Measurements from ENCODE around the gene PDCD1LG2.
"Not testable (repeated sequence)": the region's sequence is repeated elsewhere in the genome, so short reads cannot be mapped to it uniquely, and the experiment has no call there.

PDCD1LG2 gene

DNA sequence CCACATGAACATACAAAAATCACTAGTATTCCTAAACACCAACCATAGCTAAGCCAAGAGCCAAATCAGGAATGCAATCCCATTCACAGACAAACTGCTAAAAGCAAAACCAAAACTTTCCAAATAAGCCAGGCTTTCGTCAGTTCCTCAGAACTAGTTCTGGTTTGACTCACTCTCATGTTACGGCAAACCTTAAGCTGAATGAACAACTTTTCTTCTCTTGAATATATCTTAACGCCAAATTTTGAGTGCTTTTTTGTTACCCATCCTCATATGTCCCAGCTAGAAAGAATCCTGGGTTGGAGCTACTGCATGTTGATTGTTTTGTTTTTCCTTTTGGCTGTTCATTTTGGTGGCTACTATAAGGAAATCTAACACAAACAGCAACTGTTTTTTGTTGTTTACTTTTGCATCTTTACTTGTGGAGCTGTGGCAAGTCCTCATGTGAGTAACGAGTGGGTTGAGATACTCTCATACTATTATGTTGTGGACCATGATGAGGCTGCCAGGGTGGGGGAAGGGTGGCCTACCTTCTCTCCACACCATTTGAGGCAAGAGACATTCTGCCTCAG is at the start of gene PDCD1LG2:
Gene PDCD1LG2, plus strand, starts transcription at position 172 of the 572 bp plus-strand sequence. CDS start 12,016 bp downstream, outside the sequence.
- DNase-seq, result no peak

DNA sequence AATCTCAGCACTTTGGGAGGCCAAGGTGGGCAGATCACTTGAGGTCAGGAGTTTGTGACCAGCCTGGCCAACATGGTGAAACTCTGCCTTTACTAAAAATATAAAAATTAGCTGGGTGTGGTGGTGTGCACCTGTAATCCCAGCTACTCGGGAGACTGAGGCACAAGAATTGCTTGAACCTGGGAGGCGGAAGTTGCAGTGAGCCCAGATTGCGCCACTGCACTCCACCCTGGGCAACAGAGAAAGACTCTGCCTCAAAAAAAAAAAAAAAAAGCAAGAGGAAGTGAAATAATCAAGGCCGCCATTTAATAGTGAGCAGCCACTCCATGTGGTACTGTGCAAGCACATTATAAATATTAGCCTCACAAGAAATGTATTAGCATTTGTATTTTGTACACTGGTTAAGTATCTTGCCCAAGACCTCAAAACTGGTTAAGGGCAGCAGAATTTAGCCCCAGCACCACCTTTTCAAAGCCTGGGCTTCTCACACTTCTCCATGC is 45.5 kb upstream of the PDCD1LG2 start:
- DNase-seq, result not testable (repeated sequence)

DNA sequence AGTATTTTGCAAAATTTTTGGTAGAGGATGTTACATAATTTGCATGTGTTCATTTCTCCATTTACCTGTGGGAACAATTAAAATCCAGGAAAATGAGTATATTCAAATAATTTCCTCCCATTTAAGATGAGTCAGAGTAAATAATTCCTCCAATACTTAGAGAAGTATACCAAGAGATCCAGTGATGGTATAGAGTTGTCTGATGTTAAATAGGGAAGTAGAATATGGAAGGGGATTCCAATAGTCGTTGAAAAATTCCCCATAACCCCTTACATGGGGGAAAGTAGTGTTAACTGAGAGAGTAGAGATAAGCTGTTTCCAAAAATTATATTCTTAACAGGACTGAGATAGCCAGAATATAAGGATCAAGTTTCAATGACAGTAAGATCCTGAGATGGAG is 44.3 kb upstream of the PDCD1LG2 start:
- no peak for DNase-seq

DNA sequence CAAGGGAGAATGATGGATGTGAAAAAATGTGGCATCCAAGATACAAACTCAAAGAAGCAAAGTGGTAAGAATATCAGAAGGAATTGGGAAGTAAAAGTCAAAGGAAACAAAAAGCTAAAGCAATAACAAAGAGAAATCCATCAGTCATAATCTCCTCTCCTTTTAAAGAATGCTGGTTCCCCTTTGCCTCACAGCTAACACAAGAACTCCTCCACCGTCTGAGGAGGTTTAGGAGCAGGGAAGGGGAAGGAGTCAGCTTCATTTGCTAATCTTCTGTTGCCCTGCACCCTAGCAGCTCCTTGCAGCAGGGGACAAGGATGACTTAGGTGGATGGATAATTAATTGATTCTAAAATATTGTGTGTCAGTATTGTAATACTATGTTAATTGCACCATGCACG is 43.6 kb upstream of the PDCD1LG2 start:
- DNase-seq, result no peak

DNA sequence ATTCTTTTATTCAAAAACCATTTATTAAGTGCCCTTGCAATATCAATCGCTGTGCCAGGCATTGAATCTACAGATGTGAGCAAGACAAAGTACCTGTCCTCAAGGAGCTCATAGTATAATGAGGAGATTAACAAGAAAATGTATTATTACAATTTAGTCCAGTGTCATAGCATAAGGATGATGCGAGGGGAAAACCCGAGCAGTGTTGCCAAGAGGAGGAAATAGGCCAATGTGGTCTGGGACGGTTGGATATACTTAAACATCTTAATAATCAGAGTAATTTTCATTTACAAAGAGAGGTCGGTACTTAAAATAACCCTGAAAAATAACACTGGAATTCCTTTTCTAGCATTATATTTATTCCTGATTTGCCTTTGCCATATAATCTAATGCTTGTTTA is 41.5 kb upstream of the PDCD1LG2 start:
- no peak for DNase-seq

DNA sequence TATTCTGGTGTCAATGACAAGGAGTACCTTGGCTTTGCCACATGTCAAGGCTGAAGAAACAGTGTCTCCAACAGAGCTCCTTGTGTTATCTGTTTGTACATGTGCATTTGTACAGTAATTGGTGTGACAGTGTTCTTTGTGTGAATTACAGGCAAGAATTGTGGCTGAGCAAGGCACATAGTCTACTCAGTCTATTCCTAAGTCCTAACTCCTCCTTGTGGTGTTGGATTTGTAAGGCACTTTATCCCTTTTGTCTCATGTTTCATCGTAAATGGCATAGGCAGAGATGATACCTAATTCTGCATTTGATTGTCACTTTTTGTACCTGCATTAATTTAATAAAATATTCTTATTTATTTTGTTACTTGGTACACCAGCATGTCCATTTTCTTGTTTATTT is 40.2 kb upstream of the PDCD1LG2 start:
- no peak for DNase-seq

DNA sequence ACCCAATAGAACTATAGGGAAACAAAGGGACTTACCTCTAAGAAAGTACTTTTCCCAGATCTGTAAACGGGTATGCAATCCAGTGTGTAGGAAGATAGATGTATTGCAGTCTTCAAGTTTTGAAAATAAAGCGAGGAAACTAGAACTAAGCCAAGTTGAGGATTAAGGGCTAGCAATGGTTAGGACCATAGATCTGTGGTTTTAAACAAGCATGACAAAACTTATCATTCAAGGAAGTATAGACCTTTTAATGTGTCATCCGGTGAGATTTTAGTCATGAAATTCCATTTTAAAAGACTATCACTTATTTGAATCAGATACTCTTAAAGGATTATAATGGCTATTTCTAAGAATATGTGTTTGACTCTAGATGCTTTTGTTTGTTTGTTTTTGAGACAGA is 39.5 kb upstream of the PDCD1LG2 start:
- DNase-seq, result no peak

DNA sequence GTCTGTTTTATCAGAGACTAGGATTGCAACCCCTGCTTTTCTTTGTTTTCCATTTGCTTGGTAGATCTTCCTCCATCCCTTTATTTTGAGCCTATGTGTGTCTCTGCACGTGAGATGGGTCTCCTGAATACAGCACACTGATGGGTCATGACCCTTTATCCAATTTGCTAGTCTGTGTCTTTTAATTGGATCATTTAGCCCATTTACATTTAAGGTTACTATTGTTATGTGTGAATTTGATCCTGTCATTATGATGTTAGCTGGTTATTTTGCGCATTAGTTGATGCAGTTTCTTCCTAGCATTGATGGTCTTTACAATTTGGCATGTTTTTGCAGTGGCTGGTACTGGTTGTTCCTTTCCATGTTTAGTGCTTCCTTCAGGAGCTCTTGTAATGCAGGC is 34.7 kb upstream of the PDCD1LG2 start:
- DNase-seq, result not testable (repeated sequence)

DNA sequence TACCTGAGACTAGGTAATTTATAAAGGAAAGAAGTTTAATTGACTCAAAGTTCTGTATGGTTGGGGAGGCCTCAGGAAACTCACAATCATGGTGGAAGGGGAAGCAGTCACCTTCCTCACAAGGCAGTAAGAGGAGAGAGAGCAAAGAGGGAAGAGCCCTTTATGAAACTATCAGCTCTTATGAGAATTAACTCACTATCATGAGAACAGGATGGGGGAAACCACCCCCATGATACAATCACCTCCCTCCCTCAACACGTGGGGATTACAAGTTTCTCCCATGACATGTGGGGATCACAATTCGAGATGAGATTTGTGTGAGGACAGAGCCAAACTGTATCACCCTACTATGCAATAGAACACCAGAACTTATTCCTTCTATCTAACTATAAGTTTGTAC is 32.1 kb upstream of the PDCD1LG2 start:
- DNase-seq, result no peak

DNA sequence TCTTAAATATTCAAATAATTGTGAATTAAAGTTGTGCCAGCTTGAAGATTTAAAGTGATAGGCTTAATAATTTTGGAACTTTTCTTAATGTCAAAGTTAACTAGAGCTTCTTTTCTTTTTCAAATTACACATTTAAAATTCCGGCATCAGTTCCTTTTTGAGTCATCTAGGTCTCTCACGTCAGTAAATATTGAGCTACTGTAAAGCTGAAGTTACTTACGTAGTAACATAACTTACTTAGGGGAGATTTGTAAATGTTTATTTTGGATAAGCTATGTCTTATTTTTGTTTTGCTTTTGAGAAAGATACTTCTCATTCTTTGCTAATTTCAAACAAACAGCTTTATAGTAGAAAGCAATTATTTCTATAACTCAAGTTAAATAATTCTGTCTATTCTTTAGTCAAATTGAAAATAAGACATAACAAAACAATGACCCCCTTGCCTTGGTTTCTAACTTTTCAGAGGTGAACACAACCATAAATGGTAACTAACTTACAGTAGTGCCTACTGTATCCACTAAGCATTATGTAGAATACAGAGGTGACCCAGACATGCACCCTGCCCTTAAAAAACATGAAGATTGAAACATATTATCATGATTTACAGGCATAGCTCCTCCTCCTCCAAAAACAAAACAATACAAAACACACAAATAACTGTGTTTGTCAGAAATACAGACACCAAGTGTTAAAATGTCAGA is 30.2 kb upstream of the PDCD1LG2 start:
- DNase-seq, result no peak

DNA sequence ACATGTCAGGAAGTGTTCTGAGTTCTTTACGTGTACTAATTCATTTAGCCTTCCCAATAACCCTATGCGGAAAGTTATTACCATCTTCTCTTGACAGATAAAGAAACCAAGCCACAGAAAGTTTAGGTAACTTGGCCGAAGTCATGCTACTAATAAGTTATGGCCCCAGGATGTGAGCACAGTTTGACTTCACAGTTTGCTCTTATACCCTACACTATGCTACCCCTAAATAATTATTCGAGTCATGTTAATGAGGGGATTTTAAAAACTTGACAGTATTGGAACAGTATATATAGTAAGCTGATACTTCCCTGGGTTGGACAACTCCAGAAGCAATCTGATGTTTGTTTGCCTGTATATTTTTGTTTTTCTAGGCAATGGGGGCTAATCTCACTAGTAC is 29.4 kb upstream of the PDCD1LG2 start:
- DNase-seq, result no peak

DNA sequence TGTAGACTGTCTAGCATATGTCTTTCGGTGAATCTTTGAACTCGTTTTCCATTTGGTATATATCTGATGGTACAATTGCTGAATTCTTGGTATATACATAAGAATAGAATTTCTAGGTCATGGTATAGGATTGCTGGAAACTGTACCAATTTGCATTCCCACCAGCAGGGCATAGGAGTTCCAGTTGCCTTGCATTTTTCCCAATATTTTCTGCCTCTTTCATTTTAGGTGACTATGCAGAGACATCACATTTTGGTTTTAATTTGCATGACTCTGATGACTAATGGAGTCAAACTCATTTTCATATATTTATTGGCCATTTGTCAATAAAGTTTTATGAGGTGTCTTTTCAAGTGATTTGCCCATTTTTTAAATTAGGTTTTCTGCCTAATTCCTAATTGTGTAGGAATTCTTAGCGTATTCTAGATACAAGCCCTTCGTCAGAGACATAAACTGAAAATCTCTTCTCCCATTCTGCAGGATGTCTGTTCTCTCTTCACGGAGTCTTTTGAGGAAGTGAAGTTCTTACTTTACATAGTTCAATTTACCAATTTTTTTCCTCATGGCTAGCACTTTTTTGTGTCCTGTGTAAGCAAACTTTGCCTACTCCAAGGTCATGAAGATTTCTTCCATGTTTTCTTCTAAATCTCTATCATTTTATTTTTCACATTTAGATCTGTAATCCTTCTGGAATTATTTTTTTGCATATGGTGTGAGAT is 28.9 kb upstream of the PDCD1LG2 start:
- no peak for DNase-seq

DNA sequence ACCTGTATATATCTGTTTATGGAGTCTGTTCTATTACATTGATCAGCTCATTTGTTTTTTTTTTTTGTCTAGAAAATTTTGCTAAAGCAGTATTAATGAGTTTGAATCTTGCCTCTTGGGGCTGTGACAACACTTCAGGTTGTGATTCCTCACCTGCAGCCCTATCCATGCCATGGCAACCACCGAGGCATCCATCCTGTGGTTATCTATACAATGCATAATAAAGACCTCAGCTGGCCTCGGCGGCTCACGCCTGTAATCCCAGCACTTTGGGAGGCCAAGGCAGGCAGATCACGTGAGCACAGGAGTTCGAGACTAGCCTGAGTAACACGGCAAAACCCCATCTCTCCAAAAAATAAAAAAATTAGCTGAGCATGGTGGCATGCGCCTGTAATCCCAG is 28.1 kb upstream of the PDCD1LG2 start:
- DNase-seq, result no peak

DNA sequence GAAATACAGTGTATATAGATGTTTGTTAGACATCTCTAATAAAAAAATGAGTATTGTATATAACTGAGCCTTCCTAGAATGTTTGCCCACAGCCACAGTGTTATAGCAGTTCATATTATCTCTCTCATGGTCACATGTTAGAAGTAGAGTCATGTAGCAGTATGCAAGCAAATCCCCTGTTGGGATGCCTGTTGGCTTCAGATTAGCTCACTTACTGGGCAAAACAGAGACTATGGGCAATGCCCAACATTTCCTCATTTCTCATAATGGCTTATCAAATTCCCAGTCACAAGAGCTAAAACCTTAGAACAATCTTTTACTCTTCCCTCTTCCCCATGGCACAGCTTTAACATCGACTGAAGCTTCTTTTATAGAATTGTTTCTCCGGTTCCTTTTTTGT is 27.0 kb upstream of the PDCD1LG2 start:
- no peak for DNase-seq

DNA sequence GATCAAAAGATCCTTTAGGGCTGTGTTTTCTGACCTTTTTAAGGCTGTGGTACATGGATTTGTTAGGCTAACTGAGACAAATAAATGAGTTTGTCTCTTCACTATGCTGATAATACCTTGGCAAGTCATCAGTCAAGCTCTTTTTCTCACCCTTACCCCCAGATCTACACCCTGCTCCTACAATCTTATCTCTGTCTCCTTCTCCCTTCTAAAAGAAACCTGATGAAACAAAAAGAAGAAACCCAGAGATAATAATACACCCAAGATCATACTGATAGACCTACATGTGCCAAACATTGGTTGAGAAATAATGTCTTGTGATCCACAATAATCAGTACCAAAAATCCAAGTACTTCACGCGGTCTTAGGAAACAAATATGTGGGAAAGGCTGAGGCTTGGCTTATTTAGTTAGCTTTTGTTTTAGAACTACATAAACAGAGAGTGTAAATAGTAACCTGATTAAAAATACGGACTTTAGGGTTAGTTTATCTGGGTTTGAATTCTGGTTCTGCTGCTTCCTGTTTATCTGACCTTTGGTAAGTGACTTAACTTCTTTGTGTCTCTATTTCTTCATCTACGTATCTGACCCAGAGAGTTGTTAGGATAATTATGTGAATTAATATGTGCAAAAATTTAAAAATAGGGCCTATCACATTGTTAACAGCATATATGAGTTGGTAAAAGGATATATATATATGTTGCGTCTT is 24.8 kb upstream of the PDCD1LG2 start:
- DNase-seq, result no peak

DNA sequence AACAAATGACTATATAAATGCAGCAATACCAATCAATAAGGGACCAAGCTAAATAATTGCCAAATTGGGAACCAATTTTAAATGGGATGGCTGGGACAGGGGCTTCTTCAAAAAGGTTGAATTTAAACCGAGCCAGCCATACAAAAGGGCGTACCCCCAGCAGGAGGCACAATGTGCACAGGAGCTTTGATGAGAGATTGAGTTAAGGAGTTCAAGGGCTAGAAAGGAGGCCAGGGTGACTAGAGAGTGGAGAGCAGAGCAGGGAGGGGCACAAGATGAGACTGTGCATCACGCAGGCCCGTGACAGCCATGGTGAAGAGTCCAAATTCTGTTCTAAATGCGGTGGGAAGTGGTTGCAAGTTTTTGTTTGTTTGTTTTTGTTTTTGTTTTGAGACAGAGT is 23.3 kb upstream of the PDCD1LG2 start:
- no peak for DNase-seq

DNA sequence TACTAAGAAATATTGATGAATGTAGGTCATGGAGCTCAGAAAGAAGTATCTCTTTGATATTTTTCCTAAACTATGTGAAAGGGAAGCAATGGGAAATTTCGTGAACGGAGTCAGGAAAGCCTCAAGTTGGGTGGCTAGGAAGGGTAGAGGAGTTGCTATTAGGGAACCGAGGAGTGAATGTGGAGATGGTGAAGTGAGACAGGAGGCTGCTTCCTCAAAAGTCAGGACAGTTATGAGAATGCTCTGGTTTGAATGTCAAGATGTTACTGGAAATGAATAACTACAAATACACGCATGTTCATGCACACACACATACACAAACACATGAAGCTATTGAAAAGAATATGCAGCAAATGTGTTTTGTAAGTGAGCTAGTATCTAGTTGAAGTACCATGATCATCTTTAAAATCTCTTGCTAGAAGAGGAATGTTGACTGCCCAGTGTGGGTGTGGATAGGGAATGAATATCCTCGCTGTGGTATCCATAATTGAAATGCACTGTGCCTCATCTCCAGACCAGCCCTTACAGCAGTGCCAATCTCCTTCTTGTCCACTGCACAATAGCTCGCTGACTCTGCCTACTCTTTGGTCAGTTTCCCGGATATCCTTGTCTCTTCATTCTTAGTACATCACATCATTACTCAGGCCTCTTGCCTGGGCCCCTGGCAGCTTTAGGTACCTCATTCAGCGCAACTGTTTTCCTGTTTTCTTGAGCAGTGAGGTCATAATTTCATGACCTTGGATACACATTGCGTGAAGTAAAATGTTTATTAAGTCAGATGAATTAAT is 21.9 kb upstream of the PDCD1LG2 start:
- DNase-seq, result no peak

DNA sequence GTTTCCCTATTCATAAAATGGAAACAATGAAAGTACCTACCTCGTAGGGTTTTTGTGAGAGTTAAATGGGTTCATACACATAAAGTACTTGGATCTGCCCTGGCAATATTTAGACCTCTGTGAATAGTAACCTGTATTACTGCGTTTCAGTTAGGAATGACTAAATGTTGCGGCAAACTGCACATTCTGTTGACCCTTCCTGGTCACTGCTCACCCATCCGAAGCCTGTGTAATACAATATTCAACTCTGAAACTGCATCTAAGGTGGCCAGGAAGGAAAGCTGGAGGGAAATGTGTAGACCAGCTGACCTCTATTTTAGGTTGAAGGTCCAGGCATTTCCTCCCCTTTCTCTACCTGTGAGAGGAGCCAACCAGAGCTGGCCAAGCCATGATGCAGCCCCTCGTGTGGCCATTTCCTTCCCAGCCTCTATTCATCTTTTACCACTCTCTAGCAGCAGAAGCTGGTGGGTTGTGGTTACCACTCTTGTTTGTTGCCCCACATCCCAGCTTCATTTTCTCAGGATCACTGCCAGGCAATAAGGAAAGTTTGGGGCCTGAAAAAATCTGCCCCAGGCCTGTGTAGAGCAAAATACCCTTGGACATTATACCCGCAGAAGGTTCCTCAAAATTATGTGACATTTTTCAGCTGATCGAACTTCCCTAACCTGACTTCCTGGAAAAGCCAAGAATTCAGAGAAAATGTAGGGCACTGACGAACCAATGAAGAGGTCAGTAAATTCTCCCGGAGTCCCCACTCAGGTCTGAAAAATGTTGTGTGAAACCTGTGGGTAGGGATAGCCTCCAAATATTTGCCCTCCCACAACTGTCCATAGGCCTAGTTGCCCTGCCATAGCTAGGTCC is 20.5 kb upstream of the PDCD1LG2 start:
- no peak for DNase-seq

DNA sequence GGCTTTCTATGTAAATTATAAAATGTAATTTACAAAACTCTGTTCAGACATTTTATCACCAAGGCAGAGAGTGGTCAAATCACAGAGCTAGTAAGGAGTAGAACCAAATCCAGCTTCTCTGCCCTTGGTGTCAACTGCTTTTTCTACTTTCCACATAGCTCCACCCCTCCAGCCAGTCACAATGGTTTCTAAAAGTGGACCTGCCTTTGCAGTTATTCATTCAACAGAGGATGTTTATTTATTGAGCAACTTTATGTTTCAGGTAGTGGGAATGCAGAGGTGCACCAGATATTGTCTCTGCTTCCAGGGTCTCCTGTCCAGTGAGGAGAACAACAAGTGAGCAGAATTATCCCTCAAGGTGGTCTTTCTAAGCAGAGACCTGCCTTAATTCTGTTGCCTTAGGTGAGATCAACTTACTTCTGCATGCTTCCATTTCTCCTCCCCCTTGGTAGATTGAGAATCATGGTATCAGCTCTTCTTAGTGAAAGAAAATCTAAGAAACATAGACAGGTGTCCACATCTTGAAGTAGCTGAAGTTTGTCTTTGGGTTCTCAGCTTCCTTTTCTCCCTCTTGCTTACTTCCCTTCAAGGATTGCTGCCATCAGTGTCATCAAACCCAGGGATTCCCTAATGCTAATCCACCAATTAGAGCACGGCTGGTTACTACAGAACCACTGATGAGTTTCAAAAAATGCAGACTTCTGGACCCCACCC is 17.2 kb upstream of the PDCD1LG2 start:
- DNase-seq, result no peak

DNA sequence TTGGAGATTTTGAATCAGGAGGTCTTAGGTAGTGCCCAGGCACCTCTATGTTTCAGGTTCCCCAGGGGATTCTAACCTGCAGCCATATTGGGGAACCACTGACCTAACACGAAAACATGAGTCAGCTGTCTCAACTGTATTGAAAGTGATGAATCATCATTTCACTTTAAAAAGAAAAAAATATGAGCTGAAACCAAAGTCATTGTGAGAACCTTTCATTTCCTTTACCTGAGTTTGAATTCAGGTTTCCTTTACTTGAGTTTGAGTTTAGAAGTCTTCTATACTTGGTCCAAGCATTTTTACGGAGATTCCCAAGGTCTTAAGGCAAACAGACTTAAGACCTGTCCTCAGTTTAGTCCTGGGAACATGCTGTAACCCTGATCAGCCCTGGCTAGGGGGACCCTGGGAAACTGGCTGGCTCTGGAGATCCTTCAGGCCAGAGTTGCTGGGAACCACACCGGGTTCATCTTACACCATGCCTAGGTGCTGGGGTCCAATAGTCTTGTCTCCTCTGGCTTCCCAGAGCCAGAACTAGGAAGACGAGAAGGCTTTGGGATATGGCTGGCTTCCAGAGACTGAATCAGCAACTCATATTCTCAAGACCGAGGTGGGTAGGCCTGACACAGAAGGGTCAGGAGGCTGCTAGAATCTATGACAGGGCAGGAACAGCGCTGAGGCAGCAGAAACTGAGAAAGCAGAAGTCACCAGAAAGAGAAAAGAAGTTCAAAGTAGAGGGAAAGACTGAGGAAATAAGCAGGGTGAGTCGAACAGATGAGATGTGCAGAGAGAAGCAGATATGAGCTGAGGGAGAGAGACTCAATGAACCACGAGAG is 16.4 kb upstream of the PDCD1LG2 start:
- DNase-seq, result no peak
